ENCODE results near the gene TMEM131L.
"Not testable (repeated sequence)": the region's sequence is repeated elsewhere in the genome, so short reads cannot be mapped to it uniquely, and the experiment has no call there.

TMEM131L gene, protein sequence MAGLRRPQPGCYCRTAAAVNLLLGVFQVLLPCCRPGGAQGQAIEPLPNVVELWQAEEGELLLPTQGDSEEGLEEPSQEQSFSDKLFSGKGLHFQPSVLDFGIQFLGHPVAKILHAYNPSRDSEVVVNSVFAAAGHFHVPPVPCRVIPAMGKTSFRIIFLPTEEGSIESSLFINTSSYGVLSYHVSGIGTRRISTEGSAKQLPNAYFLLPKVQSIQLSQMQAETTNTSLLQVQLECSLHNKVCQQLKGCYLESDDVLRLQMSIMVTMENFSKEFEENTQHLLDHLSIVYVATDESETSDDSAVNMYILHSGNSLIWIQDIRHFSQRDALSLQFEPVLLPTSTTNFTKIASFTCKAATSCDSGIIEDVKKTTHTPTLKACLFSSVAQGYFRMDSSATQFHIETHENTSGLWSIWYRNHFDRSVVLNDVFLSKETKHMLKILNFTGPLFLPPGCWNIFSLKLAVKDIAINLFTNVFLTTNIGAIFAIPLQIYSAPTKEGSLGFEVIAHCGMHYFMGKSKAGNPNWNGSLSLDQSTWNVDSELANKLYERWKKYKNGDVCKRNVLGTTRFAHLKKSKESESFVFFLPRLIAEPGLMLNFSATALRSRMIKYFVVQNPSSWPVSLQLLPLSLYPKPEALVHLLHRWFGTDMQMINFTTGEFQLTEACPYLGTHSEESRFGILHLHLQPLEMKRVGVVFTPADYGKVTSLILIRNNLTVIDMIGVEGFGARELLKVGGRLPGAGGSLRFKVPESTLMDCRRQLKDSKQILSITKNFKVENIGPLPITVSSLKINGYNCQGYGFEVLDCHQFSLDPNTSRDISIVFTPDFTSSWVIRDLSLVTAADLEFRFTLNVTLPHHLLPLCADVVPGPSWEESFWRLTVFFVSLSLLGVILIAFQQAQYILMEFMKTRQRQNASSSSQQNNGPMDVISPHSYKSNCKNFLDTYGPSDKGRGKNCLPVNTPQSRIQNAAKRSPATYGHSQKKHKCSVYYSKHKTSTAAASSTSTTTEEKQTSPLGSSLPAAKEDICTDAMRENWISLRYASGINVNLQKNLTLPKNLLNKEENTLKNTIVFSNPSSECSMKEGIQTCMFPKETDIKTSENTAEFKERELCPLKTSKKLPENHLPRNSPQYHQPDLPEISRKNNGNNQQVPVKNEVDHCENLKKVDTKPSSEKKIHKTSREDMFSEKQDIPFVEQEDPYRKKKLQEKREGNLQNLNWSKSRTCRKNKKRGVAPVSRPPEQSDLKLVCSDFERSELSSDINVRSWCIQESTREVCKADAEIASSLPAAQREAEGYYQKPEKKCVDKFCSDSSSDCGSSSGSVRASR (N-terminal part only)

DNA sequence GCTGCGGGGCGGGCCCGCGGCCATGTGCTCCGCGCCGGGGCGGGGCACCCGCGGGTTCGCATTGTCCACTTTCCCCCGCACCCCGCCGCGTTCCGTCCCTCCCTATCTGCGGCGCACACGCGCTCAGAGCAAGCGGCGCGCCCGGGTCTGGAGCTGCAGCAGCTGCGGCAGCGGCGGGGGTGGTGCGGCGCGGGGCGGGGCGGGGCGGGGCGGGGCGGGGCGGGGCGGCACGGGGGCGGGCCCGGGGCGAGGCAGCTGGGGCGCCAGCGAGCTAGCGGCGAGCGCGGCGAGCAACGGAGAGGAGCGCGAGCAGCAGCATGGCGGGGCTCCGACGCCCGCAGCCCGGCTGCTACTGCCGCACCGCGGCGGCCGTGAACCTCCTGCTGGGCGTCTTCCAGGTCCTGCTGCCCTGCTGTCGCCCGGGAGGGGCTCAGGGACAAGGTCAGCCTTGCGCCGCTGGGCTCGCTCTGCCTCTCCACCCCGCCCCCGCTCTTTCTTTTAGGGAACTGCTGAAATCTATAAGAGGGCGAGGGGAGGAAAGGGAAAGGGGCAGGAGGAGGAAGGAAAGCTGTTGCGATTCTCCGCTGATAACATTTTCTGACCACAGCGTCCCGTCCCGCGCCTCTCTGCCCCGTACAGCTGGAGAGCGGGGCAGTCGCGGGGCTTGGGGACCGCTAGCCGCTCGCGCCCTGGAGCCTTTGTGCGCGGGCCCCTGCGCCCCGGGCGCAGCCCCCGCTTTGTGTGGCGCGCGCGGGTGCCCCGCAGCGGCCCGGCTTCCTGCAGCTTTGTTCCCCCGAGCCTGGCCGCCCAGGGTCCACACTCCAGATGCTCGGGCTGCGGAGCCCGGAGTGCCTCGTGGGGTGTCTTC is at the start of gene TMEM131L:
Gene TMEM131L (plus strand): TSS at position 280 of the 868 bp plus-strand sequence. CDS start 38 bp downstream, at position 318.
- DNase-seq (ENCODE audit: low read depth, low spot score), result no peak

DNA sequence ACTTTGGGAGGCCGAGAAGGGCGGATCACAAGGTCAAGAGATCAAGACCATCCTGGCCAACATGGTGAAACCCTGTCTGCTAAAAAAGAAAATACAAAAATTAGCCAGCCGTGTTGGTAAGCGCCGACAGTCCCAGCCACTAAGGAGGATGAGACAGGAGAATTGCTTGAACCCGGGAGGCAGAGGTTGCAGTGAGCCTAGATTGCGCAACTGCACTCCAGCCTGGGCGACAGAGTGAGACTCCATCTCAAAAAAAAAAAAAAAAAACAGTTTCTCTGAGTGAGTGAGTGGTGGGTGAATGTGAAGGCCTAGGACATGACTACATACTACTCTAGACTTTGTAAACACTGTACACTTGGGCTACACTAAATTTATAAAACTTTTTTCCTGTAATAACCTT is 49.7 kb upstream of the TMEM131L start:
- not testable (repeated sequence) for DNase-seq (ENCODE audit: low read depth, low spot score)

DNA sequence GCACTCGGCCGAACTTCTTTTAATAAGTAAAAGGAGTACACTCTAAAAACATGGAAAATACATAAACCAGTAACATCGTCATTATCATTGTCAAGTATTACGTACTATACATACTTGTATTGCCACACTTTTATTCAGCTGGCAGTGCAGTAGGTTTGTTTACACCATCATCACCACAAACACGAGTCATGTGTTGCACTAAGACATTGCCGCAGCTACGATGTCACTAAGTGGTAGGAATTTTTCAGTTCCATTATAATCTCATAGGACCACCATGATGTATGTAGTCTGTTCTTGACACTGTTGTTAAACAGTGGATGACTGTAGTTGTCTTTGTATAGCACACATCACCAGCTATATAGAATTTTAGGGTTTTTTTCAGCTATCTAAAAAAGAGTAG is 48.0 kb upstream of the TMEM131L start:
- DNase-seq (ENCODE audit: low read depth, low spot score), result no peak

DNA sequence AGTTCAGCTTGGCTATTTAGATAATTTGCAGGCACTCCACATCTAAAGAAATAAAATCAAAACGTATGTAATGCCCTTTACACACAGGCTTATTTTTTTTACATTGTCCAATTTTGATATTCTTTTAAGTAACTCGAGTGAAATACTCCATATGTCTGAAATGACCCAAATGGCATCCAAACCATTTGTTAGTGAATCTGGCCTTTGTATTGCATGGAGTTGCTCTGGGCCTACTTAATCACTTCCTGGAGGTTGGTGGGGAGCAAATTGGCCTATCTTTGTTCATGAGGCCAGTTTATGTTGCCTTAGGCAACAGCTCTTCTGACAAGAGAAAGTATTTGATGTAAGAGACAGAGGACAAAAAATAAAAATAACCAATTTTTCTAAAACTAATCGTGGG is 47.6 kb upstream of the TMEM131L start:
- peak; percentile 23 for DNase-seq (ENCODE audit: low read depth, low spot score)

GRCh38 chr4:153419029-153419428 is 47.1 kb upstream of the TMEM131L start:
- DNase-seq (ENCODE audit: low read depth, low spot score), result no peak

GRCh38 chr4:153419673-153420278 is 46.4 kb upstream of the TMEM131L start:
- DNase-seq (ENCODE audit: low read depth, low spot score), result no peak

DNA sequence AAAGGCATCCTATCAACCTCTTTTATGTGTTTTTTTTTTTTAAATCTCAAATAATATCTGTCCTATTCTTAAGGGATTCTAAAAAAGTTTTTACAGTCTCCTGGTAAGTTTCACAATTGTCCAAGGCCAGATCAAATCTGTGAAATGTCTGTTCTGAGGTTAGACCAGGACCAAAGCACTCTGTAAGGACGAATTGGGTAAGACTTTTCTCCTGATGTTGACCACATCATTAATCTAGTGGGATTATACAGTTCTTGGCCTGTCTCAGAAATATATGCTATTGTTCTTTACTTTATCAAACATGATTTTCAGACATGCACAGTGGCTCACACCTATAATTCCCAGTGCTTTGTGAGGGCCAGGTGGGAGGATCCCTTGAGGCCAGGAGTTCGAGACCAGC is 45.8 kb upstream of the TMEM131L start:
- DNase-seq (ENCODE audit: low read depth, low spot score), result no peak

DNA sequence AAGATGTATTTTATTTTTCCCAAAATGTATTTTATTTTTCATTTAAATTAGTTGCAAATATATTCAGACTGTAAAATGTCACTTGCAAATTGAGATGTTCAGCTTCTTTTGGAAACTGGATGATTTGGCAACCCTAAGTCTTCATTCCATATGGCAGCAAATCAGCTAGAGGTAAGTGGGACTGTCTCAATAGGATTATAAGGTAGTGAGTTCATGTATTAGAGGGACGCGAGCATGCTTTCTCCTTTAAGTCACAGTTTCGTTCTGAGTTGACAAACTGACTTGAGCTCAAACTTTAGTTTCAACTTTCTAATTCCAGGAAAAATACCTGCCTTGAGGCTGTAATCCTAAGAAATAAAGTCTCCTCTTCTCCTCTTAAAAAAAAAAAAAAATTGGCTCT is 44.2 kb upstream of the TMEM131L start:
- no peak for DNase-seq (ENCODE audit: low read depth, low spot score)

DNA sequence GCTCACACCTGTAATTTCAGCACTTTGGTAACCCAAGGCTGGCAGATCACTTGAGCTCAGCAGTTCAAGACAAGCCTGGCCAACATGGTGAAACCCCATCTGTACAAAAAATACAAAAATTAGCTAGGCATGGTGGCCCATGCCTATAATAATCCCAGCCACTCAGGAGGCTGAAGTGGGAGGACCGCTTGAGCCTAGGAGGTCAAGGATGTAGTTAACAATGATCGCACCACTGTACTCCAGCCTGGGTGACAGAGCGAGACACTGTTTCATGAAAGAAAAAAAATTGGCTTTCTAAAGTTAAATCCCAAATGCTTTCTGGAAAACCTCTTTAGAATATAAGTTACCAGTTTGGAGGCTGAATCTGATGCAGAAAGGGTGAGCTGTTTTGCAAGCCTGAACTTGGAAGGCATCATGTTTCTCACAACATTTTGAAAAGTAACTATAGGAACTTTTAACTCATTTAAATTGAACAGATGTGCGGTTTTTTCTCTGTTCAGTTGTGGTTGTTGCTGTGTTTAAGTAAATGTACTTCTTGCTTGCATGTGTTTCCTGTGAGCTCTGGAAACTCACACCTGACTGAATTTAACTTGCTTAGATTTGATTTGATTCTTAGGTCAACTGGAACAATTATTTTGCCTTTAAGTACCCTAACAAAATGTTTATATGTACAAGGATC is 39.8 kb upstream of the TMEM131L start:
- no peak for DNase-seq (ENCODE audit: low read depth, low spot score)

- no peak for DNase-seq (ENCODE audit: low read depth, low spot score)
Measured at GRCh38 chr4:153427363-153428071, 38.6 kb upstream of the TMEM131L start.

GRCh38 chr4:153428941-153429475 is 37.2 kb upstream of the TMEM131L start:
- DNase-seq (ENCODE audit: low read depth, low spot score), result no peak

DNA sequence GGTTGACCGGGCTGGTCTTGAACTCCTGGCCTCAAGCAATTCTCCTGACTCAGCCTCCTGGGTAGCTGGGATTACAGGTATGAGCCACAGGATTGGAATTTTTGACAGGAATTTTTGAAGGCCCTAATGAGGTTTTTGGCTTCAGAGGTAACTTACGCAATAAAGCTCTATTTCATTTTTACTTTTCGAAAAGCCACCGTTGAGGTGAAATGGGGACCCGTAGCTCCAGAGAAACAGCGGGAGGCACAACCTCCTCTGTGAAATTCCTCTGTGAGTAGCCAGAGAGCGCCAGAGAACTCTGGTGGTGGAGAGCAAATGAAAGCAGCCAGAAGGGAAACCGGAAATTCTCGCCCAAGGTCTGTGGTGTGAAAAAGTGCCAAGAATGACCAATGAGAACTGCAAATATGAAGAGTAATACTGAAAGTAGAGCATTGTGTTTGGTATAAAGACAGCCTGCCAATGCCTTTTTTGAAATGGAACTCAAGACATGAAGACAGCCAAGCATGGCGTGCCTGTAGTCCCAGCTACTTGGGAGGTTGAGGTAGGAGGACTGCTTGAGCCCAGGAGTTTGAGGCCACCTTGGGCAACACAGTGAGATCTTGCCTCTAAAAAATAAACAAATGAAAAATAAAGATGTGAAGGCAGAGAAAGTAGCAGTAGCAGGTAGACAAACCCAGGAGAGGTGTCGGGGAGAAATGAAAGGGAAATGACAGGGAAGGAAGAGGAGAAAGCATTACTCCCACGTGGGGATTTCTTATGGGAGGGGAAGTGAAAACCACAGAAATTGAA is 33.0 kb upstream of the TMEM131L start:
- DNase-seq (ENCODE audit: low read depth, low spot score), result peak; percentile 30

DNA sequence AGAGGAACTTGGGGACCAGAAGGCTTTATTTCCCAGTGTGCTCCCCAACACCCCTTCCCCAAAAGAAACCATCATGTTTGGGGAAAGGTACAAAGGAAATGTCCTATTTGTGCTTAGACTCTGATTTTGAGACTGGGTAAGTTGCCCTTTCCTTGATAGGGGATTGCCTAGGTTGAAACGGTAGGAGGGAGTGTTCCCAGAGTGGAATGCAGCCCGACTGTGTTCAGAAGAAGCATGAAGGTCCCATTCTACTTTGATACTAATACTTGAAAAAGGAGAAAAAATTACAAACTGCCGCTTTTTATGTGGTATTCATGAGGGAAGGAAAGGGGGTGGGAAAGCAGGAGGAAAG is 32.4 kb upstream of the TMEM131L start:
- no peak for DNase-seq (ENCODE audit: low read depth, low spot score)

GRCh38 chr4:153434190-153434589 is 32.0 kb upstream of the TMEM131L start:
- no peak for DNase-seq (ENCODE audit: low read depth, low spot score)

- DNase-seq (ENCODE audit: low read depth, low spot score), result no peak
Measured at GRCh38 chr4:153438916-153439756, 27.0 kb upstream of the TMEM131L start.

DNA sequence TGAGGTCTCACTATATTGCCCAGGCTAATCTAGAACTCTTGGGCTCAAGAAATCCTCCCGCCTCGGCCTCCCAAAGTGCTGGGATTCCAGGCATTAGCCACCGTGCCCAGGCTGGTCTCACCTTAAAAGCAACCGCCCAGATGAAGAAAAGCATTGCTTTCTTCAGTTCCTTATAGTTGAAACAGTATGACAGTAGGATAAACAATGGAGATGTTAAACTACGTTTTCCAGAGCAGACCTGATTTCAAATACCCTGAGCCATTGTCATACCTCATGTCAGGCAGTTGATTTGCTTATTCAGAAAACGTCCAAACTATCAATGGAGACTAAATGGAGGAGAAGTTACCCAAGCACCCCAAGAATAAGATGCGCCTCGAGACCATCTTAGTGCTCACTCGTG is 26.3 kb upstream of the TMEM131L start:
- DNase-seq (ENCODE audit: low read depth, low spot score), result no peak

- no peak for DNase-seq (ENCODE audit: low read depth, low spot score)
Measured at GRCh38 chr4:153440475-153440874, 25.7 kb upstream of the TMEM131L start.
